NCI-H1048 (cell line): ENCODE measurements around the gene CD7.

ENCODE experiments used
- DNase-seq: peaks from one replicate; lab custom pipeline; 2025; lab: John Stamatoyannopoulos, UW

CD7 gene

GRCh38 chr17:82297714-82298537 is 19.5 kb downstream of the CD7 start:
- no peak for DNase-seq

- no peak for DNase-seq
Observed at GRCh38 chr17:82297280-82297713, 20.1 kb downstream of the CD7 start.

- DNase-seq, result no peak
Observed at GRCh38 chr17:82296511-82297279, 20.7 kb downstream of the CD7 start.

- no peak for DNase-seq
Observed at GRCh38 chr17:82295472-82295814, 22.0 kb downstream of the CD7 start.

GRCh38 chr17:82294064-82294773 is 23.2 kb downstream of the CD7 start:
- DNase-seq, result no peak

GRCh38 chr17:82292251-82293154 is 24.9 kb downstream of the CD7 start:
- DNase-seq, result peak; percentile 93

GRCh38 chr17:82291582-82292250 is 25.7 kb downstream of the CD7 start:
- DNase-seq, result no peak

GRCh38 chr17:82287868-82288801 is 29.3 kb downstream of the CD7 start:
- DNase-seq, result no peak

- DNase-seq, result no peak
Observed at GRCh38 chr17:82287013-82287867, 30.2 kb downstream of the CD7 start.

- DNase-seq, result no peak
Observed at GRCh38 chr17:82285141-82285540, 32.3 kb downstream of the CD7 start.

- no peak for DNase-seq
Observed at GRCh38 chr17:82283208-82283749, 34.1 kb downstream of the CD7 start.

- DNase-seq, result no peak
Observed at GRCh38 chr17:82282239-82283207, 34.9 kb downstream of the CD7 start.

- no peak for DNase-seq
Observed at GRCh38 chr17:82281502-82282238, 35.7 kb downstream of the CD7 start.

GRCh38 chr17:82281076-82281475 is 36.3 kb downstream of the CD7 start:
- DNase-seq, result no peak

- no peak for DNase-seq
Observed at GRCh38 chr17:82280537-82280936, 36.9 kb downstream of the CD7 start.

- DNase-seq, result no peak
Observed at GRCh38 chr17:82278786-82279391, 38.5 kb downstream of the CD7 start.
